GM18526 (cell line): ENCODE data around the gene TAAR1.

Experiments
- POLR2A ChIP-seq: IDR thresholded peaks from 3 replicates; pipeline ENCODE4 v1.6.1; 2011; ENCODE audit not compliant: insufficient read length; ENCODE audit errors: extremely low read depth

The TAAR1 gene

GRCh38 chr6:132607544-132608233, 51.3 kb downstream of the TAAR1 start:
- no peak for TF ChIP-seq POLR2A

- TF ChIP-seq POLR2A = no peak
Observed at GRCh38 chr6:132604635-132605152, 54.3 kb downstream of the TAAR1 start.

GRCh38 chr6:132598473-132598872, 60.5 kb downstream of the TAAR1 start:
- TF ChIP-seq POLR2A = no peak

GRCh38 chr6:132596201-132596600, 62.8 kb downstream of the TAAR1 start:
- TF ChIP-seq POLR2A = no peak
